ENCODE data around the gene SMOC2. TPM values are rescaled to one million over a fixed set of nuclear protein-coding genes. Genes with fewer than 3 reads are reported as not detected.

SMOC2 gene
- total RNA-seq, 1 experiment from 2014 or later = 0.42 TPM

DNA sequence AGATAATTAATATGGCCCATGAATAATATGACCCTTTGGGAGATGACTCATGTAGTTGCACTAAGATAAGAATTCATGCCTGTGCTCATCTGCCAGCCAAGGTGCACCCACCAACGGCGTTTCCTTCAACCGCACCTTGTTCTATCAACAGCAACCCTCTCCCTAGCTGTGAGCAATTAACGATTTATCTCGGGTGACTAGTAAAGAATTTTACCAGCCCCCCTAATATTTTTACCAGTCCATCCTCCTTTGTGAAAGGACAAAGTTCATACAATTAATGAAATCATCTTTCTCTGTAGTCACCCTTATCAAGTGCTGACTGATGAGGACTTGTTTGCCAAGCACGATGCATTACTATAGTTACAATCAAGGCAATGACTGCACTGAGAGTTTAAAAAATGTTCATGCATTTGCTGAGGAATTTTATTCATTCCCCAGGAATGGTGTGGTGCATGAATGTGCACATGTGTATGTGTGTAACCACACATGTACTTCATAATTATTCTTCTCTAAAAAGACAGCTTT, 118.7 kb downstream of the SMOC2 start:
- CTCF ChIA-PET = no interaction called here

DNA sequence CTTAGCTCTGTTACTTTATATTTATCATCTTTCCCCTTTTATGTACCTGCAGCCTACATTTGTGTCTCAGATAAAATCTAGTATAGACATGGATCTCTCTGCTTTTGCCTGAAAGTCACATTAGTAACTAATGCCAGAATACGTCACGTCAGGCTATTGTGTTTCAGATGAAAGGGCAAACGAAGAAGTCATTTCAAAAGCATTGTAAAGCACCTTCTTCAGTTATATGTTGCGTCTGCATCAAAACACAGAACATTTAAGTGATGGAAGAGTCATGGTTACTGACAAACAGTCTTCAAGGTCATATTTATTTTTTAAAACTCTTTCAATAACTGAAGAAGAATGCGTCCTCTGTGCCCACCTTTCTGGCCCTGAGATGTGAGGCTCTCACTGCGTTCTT, 119.1 kb downstream of the SMOC2 start:
- TF ChIP-seq, protein P1, sequence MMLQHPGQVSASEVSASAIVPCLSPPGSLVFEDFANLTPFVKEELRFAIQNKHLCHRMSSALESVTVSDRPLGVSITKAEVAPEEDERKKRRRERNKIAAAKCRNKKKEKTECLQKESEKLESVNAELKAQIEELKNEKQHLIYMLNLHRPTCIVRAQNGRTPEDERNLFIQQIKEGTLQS (IDR thresholded peaks at IDR 0.05) = no peak
- TF ChIP-seq, protein P2, sequence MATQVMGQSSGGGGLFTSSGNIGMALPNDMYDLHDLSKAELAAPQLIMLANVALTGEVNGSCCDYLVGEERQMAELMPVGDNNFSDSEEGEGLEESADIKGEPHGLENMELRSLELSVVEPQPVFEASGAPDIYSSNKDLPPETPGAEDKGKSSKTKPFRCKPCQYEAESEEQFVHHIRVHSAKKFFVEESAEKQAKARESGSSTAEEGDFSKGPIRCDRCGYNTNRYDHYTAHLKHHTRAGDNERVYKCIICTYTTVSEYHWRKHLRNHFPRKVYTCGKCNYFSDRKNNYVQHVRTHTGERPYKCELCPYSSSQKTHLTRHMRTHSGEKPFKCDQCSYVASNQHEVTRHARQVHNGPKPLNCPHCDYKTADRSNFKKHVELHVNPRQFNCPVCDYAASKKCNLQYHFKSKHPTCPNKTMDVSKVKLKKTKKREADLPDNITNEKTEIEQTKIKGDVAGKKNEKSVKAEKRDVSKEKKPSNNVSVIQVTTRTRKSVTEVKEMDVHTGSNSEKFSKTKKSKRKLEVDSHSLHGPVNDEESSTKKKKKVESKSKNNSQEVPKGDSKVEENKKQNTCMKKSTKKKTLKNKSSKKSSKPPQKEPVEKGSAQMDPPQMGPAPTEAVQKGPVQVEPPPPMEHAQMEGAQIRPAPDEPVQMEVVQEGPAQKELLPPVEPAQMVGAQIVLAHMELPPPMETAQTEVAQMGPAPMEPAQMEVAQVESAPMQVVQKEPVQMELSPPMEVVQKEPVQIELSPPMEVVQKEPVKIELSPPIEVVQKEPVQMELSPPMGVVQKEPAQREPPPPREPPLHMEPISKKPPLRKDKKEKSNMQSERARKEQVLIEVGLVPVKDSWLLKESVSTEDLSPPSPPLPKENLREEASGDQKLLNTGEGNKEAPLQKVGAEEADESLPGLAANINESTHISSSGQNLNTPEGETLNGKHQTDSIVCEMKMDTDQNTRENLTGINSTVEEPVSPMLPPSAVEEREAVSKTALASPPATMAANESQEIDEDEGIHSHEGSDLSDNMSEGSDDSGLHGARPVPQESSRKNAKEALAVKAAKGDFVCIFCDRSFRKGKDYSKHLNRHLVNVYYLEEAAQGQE (IDR thresholded peaks at IDR 0.05; ENCODE audit: low read depth) = no peak
- TF ChIP-seq POLR2A (IDR thresholded peaks at IDR 0.05; ENCODE audit: borderline replicate concordance, extremely low read depth, insufficient read depth, insufficient read length) (no peak), CBX3 (IDR thresholded peaks at IDR 0.05; ENCODE audit: low read depth) (no peak), SP1 (IDR thresholded peaks at IDR 0.05; ENCODE audit: low read depth) (no peak), POLR2AphosphoS5 (IDR thresholded peaks at IDR 0.05; ENCODE audit: low read depth, low read length) (no peak)
- DNase-seq (ENCODE audit: low read depth, low spot score) (no peak), ATAC-seq (no peak)
- no TSS peak for BruUV-seq (replicated peaks)
- no peaks in the 10 kb centered on the region for H3K36me3 ChIP-seq (ENCODE audit: control insufficient read depth in 1 of 2, insufficient read depth in 2 of 2, low read length in 2 of 2)
- no peaks in the 10 kb centered on the region for H3K79me2 ChIP-seq (ENCODE audit: insufficient read depth, low read length)
- ChIA-PET POLR2A (no interaction called here), RAD21 (ENCODE audit: low non-redundant PET in 1 of 2, low total read pairs in 2 of 2, uncharacterized antibody in 2 of 2, unreplicated experiment in 2 of 2) (no interaction called here), CTCF (no interaction called here)
- intact Hi-C loops (cut with micrococcal nuclease) = no loop called here
- no peak overlapping the region for H3K9ac ChIP-seq (ENCODE audit: low read length)
- H4K20me1 ChIP-seq (ENCODE audit: insufficient read depth) = no peaks in the 10 kb centered on the region
- H3K27ac ChIP-seq (ENCODE audit: low read depth, low read length) = no peak overlapping the region
- H3K4me2 ChIP-seq (ENCODE audit: low read length) = no peak overlapping the region
- no peak overlapping the region for H2AFZ ChIP-seq (ENCODE audit: low read depth, low read length, poor library complexity, severe bottlenecking)
- no peaks in the 10 kb centered on the region for H3K27me3 ChIP-seq (ENCODE audit: insufficient read depth, low read length)
- no peak overlapping the region for H3K4me3 ChIP-seq (replicated peaks in 1 of 2; ENCODE audit: low read depth in 1 of 2, low read length in 2 of 2)
- H3K9me2 ChIP-seq (ENCODE audit: insufficient read depth) = no peaks in the 10 kb centered on the region
- H3K9me3 ChIP-seq (ENCODE audit: control insufficient read depth in 1 of 2, insufficient read depth in 1 of 2, low read depth in 1 of 2, low read length in 2 of 2) = no peaks in the 10 kb centered on the region; a peak in 1 of 4 replicates
- peaks cover 0 to 4% of the 10 kb centered on the region in 2 experiments; a peak in 1 of 4 replicates for H3K4me1 ChIP-seq (ENCODE audit: control insufficient read depth in 1 of 2, insufficient read depth in 2 of 2, low read length in 2 of 2)

More for the DNA sequence above, 118.7 kb downstream of the SMOC2 start:
- H3K27me3 ChIP-seq (ENCODE audit: insufficient read depth, low read length) = no peaks in the 10 kb centered on the region
- no peak overlapping the region for H3K4me3 ChIP-seq (replicated peaks in 1 of 2; ENCODE audit: low read depth in 1 of 2, low read length in 2 of 2)
- H3K4me2 ChIP-seq (ENCODE audit: low read length) = no peak overlapping the region
- intact Hi-C loops (cut with micrococcal nuclease) = no loop called here
- no peak for DNase-seq (ENCODE audit: low read depth, low spot score)
- H2AFZ ChIP-seq (ENCODE audit: low read depth, low read length, poor library complexity, severe bottlenecking) = no peak overlapping the region
- H3K36me3 ChIP-seq (ENCODE audit: control insufficient read depth in 1 of 2, insufficient read depth in 2 of 2, low read length in 2 of 2) = no peaks in the 10 kb centered on the region
- H3K4me1 ChIP-seq (ENCODE audit: control insufficient read depth in 1 of 2, insufficient read depth in 2 of 2, low read length in 2 of 2) = peaks cover 0 to 4% of the 10 kb centered on the region in 2 experiments; a peak in 1 of 4 replicates
- ChIA-PET RAD21 (ENCODE audit: low non-redundant PET in 1 of 2, low total read pairs in 2 of 2, uncharacterized antibody in 2 of 2, unreplicated experiment in 2 of 2) (no interaction called here), POLR2A (no interaction called here)
- H3K27ac ChIP-seq (ENCODE audit: low read depth, low read length) = no peak overlapping the region
- no peaks in the 10 kb centered on the region for H3K79me2 ChIP-seq (ENCODE audit: insufficient read depth, low read length)
- no peaks in the 10 kb centered on the region for H3K9me2 ChIP-seq (ENCODE audit: insufficient read depth)
- no peak overlapping the region for H3K9ac ChIP-seq (ENCODE audit: low read length)
- TF ChIP-seq EZH2 (IDR thresholded peaks at IDR 0.05) (no peak), CBX3 (IDR thresholded peaks at IDR 0.05; ENCODE audit: low read depth) (no peak), EZH2phosphoT487 (IDR thresholded peaks at IDR 0.05; ENCODE audit: borderline replicate concordance) (no peak), SRF (IDR thresholded peaks at IDR 0.05; ENCODE audit: low read depth) (no peak), RAD21 (IDR thresholded peaks at IDR 0.05; ENCODE audit: low read depth) (no peak), CEBPB (IDR thresholded peaks at IDR 0.05; ENCODE audit: low read depth) (no peak), ZFX (IDR thresholded peaks at IDR 0.05) (no peak), SP1 (IDR thresholded peaks at IDR 0.05; ENCODE audit: low read depth) (no peak)
- TF ChIP-seq, protein P1 (IDR thresholded peaks at IDR 0.05) = no peak
- H4K20me1 ChIP-seq (ENCODE audit: insufficient read depth) = no peaks in the 10 kb centered on the region
- no peak for ATAC-seq
- H3K9me3 ChIP-seq (ENCODE audit: control insufficient read depth in 1 of 2, insufficient read depth in 1 of 2, low read depth in 1 of 2, low read length in 2 of 2) = no peaks in the 10 kb centered on the region; a peak in 1 of 4 replicates
- no TSS peak for BruUV-seq (replicated peaks)
